Fibroblast of gingiva (primary cell): Measurements from ENCODE around the gene SPATS2L.

Source experiments
- DNase-seq: peaks from one replicate; pipeline ENCODE4 v3.0.0-alpha.2; 2011; ENCODE audit warnings: low read depth

The SPATS2L gene

GRCh38 chr2:200297989-200298388, 8.5 kb upstream of the SPATS2L start:
- peak; percentile 62 for DNase-seq

- no peak for DNase-seq
Measured at GRCh38 chr2:200298816-200299215, 7.7 kb upstream of the SPATS2L start.

GRCh38 chr2:200300065-200300464, 6.4 kb upstream of the SPATS2L start:
- no peak for DNase-seq

GRCh38 chr2:200300638-200301314, 5.7 kb upstream of the SPATS2L start:
- DNase-seq = no peak

- DNase-seq = no peak
Measured at GRCh38 chr2:200301953-200302858, 4.3 kb upstream of the SPATS2L start.

- DNase-seq = no peak
Measured at GRCh38 chr2:200302940-200303727, 3.4 kb upstream of the SPATS2L start.

GRCh38 chr2:200305797-200306195, 697 bp upstream of the SPATS2L start:
- DNase-seq = peak; percentile 15

GRCh38 chr2:200306931-200307723, 634 bp downstream of the SPATS2L start:
- peak; percentile 50 for DNase-seq

GRCh38 chr2:200307724-200308545, 1.4 kb downstream of the SPATS2L start:
- DNase-seq = peak; percentile 58

- DNase-seq = peak; percentile 33
Measured at GRCh38 chr2:200308546-200309295, 2.2 kb downstream of the SPATS2L start.

- DNase-seq = no peak
Measured at GRCh38 chr2:200309296-200310049, 3.0 kb downstream of the SPATS2L start.

- DNase-seq = peak; percentile 80
Measured at GRCh38 chr2:200310545-200310971, 4.1 kb downstream of the SPATS2L start.

GRCh38 chr2:200311139-200311538, 4.6 kb downstream of the SPATS2L start:
- DNase-seq = no peak

- DNase-seq = no peak
Measured at GRCh38 chr2:200314976-200315567, 8.6 kb downstream of the SPATS2L start.

- no peak for DNase-seq
Measured at GRCh38 chr2:200317975-200318374, 11.5 kb downstream of the SPATS2L start.

- DNase-seq = no peak
Measured at GRCh38 chr2:200318940-200319435, 12.5 kb downstream of the SPATS2L start.

GRCh38 chr2:200319548-200320337, 13.2 kb downstream of the SPATS2L start:
- peak; percentile 68 for DNase-seq

- no peak for DNase-seq
Measured at GRCh38 chr2:200320344-200320743, 13.9 kb downstream of the SPATS2L start.
